NCI-H82 treated with DMSO at 0.1 percent for 48 hours (cell line): Measurements from ENCODE around the gene EXOC3L2.

Source experiments
- DNase-seq: peaks from one replicate; lab custom pipeline; 2025; ENCODE audit not compliant: unreplicated experiment; lab: John Stamatoyannopoulos, UW

The EXOC3L2 gene

DNA sequence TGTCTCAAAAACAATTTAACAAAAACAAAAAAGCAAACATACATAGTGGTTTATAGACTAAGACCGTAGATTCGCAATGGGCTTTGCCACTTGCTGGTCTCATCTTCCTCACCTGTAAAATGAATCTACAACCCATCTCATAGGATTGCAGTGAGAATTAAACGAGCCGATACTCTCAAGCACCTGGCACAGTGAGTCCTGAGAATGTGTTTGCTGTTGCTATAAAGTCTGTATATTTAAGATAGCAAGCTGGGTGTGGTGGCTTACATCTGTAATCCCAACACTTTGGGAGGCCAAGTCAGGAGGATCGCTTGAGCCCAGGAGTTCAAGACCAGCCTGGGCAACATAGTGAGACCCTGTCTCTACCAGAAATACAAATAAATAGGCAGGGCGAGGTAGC is 22.5 kb downstream of the EXOC3L2 start:
- DNase-seq = no peak

GRCh38 chr19:45218911-45219743 is 26.1 kb downstream of the EXOC3L2 start:
- no peak for DNase-seq

DNA sequence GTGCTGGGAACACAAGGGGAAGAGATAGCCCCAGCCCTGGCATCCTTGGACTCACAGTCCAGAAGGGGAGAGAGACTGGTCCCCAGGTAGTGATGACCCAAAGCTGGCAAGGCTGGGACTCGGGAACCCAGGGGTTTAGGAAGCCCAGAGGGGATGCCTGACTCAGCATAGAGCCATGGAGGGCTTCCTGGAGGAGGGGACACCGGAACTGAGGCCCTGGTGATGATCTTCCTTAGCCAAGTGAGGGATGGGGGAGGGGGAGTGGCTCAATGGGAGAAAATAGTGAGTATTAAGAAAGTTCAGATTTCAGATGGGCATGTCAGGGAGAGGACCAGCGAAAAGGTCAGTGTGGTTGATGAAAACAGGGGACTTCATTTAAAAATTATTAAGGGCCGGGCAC is 26.8 kb downstream of the EXOC3L2 start:
- no peak for DNase-seq

GRCh38 chr19:45217957-45218334 is 27.3 kb downstream of the EXOC3L2 start:
- DNase-seq = no peak

DNA sequence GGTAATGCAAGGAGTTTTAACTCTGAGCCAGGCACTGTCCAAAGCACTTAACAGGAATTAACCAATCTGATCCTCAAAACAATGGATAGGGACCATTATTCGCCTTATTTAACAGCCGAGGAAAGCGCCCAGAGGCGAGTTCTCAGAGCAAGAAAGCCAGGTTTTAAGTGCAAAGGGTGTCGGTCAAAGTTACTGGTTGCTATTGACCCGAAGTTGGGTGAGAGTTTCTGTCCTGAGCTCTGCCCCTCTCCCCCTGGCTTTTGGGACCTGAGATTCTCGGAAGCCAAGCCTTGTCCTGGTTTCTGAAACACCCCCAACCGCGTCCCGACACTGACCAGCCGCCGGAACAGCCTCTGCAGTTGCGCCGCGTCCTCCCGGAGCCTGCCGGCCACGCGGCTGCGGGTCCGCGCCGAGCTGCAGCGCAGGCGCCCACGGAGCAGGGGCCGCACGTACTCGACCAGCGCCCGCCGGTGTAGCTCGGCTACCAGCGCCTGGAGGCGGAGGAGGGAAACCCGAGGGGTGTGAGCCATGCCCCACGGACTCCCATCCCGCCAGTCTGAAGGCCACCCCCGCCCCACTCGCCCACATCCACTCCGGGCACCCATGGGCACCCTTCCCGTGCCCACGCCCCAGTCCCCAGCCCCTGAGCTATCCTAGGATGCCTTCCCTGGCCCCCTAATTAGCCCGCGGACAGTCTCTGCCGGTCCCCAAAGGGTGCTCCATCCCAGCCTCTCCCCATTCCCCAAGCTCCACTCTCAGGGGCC is 27.8 kb downstream of the EXOC3L2 start:
- no peak for DNase-seq

DNA sequence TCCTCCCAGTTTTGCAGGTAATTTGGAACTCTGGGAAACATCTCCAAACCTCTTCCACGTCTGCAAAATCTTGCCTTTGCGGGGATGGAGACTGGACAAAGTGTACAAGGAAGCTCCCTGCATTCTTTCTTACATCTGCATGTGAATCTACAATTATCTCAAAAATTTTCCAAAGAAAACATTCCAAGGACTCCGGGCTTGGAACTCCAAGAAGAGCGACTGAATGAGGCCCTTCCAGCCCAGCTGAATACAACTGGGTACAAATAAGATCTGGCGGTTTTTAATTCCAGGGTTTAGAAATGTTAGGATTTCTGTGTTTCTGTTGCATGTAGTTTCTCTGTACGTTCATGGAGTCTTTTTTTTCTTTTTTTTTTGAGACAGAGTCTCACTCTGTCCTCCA is 28.5 kb downstream of the EXOC3L2 start:
- DNase-seq = no peak

- no peak for DNase-seq
Measured at GRCh38 chr19:45215391-45216191, 29.6 kb downstream of the EXOC3L2 start.

- DNase-seq = no peak
Measured at GRCh38 chr19:45213031-45213430, 32.2 kb downstream of the EXOC3L2 start.

DNA sequence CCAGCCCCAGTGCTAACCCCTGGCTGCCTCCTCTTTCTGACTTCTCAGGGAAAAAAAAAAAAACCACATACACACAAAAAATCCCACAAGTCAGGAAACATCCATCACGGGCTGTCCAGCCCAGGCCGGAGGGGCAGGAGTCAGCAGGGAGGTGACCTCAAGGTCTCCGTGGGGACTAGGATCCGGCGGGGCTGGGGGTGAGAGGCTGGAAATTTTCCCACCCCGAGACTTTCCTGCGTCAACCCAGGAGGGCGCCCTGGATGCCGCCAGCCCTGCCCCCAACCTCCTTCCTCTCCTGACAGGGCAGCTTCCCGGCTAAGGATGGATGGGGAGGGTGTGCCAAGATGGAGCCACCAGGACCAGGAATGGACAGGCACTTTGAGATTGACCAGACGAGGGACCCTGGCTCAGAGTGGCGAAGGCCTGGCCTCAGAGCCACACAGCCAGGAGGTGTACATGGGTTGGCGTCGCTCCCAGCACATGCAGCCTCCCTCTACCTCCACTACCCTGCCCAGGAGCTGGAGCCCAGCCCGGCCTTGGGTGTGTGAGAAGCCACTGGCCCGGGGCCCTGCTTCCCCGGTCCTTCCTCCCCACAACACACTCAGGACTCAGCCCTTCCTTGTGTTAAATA is 33.3 kb downstream of the EXOC3L2 start:
- no peak for DNase-seq

- no peak for DNase-seq
Measured at GRCh38 chr19:45206328-45206727, 38.9 kb downstream of the EXOC3L2 start.

DNA sequence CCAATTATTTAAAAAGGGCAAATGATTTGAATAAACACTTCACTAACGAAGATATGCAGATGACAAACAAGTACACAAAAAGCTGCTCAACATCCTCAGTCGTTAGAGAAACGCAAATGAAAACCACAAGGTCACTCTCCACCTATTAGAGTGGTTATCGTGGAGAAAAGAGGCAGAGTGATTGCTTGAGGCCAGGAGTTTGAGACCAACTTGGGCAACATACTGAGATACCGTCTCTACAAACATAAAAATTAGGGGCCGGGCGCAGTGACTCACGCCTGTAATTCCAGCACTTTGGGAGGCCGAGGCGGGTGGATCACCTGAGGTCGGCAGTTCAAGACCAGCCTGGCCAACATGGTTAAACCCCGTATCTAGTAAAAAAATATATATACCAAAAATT is 39.4 kb downstream of the EXOC3L2 start:
- DNase-seq = no peak

- no peak for DNase-seq
Measured at GRCh38 chr19:45202637-45203036, 42.6 kb downstream of the EXOC3L2 start.

DNA sequence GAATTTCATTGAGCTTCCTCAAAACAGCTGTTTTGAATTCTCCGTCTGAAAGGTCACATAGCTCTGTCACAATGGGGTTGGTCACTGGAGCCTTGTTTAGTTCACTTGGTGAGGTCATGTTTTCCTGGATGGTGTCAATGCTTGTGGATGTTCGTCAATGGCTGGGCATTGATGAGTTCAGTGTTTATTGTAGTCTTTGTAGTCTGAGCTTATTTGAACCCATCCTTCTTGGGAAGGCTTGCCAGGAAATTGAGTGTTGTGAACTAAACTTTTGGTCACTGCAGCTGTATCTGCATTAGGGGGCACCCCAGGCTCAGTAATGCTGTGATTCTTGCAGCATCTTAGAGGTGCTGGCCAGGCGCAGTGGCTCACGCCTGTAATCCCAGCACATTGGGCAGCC is 44.6 kb downstream of the EXOC3L2 start:
- DNase-seq = no peak

DNA sequence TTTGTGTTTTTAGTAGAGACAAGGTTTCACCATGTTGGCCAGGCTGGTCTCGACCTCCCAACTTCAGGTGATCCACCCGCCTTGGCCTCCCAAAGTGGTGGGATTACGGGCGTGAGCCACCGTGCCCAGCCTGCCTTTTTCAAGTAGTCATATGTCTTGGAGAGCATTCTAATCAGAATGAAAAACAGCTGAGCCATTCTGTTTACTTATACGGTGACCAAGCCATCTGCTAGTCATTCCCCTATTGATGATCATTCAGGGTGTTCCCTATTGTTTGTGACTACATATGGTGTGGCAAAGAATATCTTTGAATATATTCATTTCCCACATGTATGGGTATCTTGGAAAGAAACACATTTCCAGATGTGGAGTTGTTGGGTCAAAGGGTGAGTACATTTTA is 49.4 kb downstream of the EXOC3L2 start:
- DNase-seq = no peak

GRCh38 chr19:45191375-45191774 is 53.8 kb downstream of the EXOC3L2 start:
- no peak for DNase-seq

DNA sequence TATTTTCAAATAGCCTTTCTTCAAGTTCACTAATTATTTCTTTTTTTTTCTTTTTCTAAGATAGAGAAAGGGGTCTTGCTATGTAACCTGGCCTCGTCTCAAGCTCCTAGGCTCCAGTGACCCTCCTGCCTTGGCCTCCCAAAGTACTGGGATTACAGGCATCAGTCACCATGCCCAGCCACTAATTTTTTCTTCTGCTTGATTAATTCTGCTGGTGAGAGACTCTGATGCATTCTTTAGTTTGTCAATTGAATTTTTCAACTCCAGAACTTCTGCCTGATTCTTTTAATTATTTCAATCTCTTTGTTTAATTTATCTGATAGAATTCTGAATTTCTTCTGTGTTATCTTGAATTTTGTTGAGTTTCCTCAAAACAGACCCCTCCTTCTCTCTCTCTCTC is 55.2 kb downstream of the EXOC3L2 start:
- DNase-seq = no peak

DNA sequence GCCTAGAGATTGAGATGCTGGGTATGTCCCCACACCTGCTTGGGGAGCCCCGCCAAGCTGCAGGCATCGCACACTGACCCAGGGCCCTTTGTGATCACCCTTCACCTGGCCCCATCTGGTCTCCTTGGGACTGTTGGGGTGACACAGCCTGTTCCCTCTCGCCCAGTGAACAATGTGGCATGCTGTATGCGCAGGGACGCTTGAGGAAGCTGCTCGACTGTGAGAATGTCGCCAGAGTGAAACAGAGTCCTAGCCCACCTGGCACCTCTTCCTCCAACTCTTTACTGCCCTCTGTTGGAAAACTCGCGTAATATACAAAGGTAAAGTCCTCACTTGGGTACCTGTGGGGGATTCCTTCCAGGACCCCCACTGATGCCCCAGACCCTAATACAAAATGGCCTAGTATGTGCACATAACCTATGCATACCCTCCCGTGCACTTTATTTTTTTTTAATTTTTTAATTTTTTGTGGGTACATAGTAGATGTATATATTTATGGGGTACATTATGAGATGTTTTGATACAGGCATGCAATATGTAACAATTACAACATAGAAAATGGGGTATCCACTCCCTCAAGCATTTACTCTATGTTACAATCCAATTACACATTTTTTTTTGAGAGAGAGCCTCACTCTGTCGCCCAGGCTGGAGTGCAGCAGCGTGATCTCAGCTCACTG is 57.6 kb downstream of the EXOC3L2 start:
- peak; percentile 20 for DNase-seq

GRCh38 chr19:45186509-45187334 is 58.5 kb downstream of the EXOC3L2 start:
- no peak for DNase-seq

- no peak for DNase-seq
Measured at GRCh38 chr19:45184115-45184514, 61.1 kb downstream of the EXOC3L2 start.

- no peak for DNase-seq
Measured at GRCh38 chr19:45182758-45183157, 62.4 kb downstream of the EXOC3L2 start.
